Fibroblast of upper back skin (primary cell): Measurements from ENCODE around the gene NKX3-2.
"Not testable (repeated sequence)": the region's sequence is repeated elsewhere in the genome, so short reads cannot be mapped to it uniquely, and the experiment has no call there.

Experiments
- DNase-seq: peaks from one replicate; pipeline ENCODE4 v3.0.0-alpha.2; 2013

The NKX3-2 gene

DNA sequence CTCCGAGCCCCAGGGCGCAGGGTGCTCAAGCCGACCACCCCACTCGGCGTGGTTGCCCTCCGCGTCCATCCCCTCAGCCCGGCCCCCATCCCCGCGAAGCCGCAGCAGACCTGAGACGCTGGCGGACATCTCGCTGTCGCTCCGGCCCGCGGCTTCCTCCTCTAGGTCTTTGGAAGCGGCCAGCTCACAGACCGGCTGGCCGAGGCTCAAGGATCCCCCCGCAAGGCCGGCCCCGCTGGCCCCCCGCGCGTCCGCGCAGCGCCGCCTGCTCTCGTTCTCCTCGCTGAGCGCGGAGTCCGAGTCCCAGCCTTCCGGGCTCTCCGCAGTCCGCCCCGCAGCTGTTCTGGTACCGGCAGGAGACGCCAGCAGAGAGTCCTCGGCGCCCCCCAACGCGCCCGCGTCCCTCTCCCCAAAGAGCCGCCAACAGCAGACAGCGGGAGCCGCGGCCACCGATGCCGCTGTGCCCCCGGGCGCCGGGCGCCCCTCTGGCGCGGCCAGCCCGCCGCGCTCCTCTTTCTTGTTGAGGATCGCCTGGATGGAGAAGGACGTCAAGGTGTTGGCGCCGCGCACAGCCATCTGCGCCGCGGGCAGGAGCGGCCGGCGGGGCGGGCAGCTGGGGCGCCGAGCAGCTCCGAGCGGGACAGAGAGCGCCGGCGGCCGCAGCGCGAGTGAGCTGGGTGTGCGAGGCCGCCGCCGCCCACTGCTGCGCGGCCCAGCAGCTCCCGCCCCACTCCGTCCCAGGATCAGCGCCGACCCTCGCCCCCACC is at the start of gene NKX3-2:
NKX3-2 (minus strand) TSS at position 670 of the 767 bp plus-strand sequence; CDS start at position 576, 94 bp downstream.
- no peak for DNase-seq

- no peak for DNase-seq
Observed at GRCh38 chr4:13592220-13592619, 47.9 kb upstream of the NKX3-2 start.

DNA sequence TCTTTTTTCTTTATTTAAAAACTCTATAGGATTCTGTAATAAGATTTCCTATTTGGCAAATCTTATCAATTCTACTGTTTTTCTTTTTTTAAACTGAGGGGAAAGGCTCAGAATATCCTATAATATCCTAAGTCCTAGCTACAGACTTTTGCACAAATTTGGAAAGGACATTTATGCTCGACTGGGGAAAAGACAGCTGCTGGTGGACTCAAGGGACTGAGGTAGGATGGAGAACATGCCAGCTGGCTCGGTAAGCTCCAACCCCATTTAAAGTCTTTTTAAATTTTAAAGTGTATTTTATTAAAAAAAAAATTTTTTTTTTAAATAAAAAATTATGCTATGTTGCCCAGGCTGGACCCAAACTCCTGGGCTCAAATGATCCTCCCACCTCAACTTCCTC is 46.5 kb upstream of the NKX3-2 start:
- DNase-seq: no peak

GRCh38 chr4:13588954-13589353 is 44.6 kb upstream of the NKX3-2 start:
- DNase-seq: no peak

GRCh38 chr4:13584481-13584880 is 40.2 kb upstream of the NKX3-2 start:
- no peak for DNase-seq

GRCh38 chr4:13580036-13580435 is 35.7 kb upstream of the NKX3-2 start:
- no peak for DNase-seq

DNA sequence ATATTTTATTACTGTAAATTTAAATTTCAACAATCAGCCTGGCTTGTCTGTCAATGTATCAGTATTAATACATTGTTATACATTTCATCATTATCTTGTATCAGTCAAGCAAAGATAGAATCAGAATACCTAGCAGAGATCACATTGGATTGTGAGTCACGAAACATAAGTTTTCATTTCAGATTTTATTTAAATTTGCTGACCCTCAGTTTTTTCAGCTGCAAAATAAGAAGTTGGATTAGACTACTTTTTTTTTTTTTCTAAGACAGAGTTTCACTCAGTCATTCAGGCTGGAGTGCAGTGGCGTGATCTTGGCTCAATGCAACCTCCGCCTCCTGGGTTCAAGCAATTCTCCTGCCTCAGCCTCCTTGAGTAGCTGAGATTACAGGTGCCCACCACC is 33.4 kb upstream of the NKX3-2 start:
- no peak for DNase-seq

GRCh38 chr4:13570916-13571315 is 26.6 kb upstream of the NKX3-2 start:
- no peak for DNase-seq

DNA sequence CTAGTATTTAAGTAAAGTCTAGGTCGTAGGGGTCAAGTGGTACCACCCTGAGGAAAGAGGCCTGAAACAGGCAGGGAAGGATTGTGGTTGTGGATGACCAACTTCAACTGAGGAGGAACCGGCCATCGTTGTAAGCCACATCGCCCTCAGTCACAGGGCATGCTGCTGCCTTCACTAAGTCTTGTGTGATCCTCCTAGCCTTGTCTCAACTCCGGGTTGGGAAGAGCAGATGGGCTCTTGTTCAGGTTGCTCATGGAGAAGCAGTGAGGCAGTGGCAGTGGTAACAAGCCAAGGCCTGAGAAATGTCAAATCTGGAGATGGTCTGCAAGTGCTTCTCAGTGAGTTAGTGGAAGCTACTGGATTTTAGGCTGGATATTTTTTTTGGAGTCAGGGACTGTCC is 22.8 kb upstream of the NKX3-2 start:
- DNase-seq: no peak

DNA sequence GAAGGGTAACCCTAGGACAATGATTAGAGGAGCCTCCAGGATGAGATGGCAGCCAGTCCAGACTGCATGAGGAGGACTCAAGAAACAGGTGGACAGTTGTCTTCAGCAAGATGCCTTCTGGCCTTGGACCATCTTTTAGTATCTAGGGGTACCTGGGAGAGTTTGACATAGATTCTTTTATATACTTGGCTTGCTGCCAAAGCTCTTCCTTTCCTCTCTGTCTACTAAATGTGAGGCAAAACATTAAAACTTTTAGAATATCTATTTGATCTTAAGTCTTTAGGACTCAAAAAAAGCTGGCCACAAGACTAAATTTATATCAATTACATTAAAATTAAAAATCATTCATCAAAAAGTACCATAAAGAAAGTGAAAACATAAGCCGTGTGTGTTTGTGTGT is 18.6 kb upstream of the NKX3-2 start:
- DNase-seq: no peak

GRCh38 chr4:13561673-13562072 is 17.4 kb upstream of the NKX3-2 start:
- DNase-seq: no peak

- not testable (repeated sequence) for DNase-seq
Observed at GRCh38 chr4:13560111-13560510, 15.8 kb upstream of the NKX3-2 start.

DNA sequence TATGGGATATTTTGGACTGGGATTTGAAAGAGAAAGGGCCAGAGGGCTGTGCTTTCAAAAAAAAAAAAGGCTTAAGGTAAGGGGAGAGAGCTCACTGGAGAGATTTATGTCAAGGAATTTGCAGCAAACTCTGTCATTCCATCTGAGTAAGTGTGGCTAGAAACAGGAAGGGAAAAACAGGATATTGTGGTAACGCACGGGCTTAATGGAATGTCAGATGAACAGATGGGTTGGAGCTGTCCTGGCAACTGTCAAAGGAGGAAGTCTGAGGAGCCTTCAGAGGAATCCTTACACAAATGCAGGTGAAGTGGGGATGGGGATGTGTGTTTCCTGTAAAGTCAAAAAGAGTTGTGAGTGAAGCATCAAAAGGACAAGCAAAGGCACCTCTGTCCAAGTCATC is 15.1 kb upstream of the NKX3-2 start:
- peak; percentile 86 for DNase-seq

DNA sequence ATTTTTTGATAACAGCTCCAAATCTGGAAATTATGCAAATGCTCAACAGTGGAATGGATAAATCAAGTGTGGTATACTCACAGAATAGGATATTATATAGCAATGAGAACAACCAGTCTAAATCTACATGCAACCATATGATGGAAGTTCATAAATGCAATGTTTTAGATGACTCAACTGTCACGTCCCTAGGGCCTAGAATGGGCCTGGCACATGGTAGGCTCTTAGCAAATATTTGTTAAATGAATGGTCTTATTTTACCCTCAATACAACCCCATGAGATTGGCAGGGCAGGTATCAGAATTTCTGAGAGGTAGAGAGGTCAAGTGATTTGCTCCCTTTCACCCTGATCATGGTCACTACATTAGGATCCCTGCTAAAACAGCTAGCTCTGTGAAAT is 14.6 kb upstream of the NKX3-2 start:
- DNase-seq: peak; percentile 27

- no peak for DNase-seq
Observed at GRCh38 chr4:13555325-13555724, 11.0 kb upstream of the NKX3-2 start.

DNA sequence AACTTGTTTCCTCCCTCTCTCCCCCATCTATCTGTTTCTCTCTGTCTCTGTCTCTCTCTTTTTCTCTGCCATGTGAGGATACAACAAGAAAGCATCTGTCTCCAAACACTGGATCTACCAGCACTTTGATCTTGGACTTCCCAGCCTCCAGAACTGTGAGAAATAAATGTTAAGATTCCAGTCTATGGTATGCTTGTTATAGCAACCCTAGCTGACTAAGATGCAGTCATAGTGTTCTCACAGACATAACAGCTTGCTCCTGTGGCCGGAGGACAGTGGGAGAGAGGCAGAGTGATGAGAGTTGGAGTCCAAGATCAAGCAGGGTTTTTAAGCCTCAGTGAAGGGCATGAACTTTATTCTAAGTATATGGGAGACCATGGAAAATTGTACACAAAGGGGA is 8.8 kb upstream of the NKX3-2 start:
- DNase-seq: no peak

- peak; percentile 72 for DNase-seq
Observed at GRCh38 chr4:13548984-13549546, 4.8 kb upstream of the NKX3-2 start.

- DNase-seq: no peak
Observed at GRCh38 chr4:13548059-13548983, 4.0 kb upstream of the NKX3-2 start.

DNA sequence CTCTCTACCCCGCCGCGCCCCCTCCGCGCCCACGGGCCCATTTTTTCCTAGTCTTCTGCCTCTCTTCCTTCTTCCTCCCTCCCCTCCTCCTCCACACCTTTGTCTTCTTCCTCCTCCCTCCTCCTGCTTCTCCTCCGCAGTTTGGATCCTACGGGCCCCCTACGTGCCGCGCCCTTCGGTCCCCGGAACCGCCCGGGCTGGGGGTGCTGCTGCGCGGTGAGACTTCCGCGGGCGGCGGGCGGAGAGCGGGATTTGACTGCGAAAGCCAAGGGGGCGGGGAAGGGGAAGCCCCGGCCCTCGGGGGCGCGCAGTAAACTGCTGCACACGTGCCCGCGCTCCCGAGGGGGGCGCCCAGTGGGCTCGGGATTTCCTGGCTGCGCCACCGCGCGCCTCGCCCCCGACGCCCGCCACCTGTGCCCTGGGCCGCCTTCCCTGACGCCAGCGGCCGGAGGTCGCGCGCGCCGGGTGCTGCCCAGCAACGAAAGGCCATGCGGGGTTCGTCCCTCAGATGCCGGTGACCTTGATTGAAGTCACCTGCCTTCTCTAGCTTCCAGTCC is 3.3 kb upstream of the NKX3-2 start:
- no peak for DNase-seq

- DNase-seq: no peak
Observed at GRCh38 chr4:13546941-13547484, 2.7 kb upstream of the NKX3-2 start.

- peak; percentile 13 for DNase-seq
Observed at GRCh38 chr4:13546142-13546940, 2.0 kb upstream of the NKX3-2 start.

- no peak for DNase-seq
Observed at GRCh38 chr4:13545394-13545808, 1.1 kb upstream of the NKX3-2 start.
